Activated CD4-positive, CD25-positive, alpha-beta regulatory T cell (primary cell): ENCODE measurements around the gene MUL1.
"Not testable (repeated sequence)": the region's sequence is repeated elsewhere in the genome, so short reads cannot be mapped to it uniquely, and the experiment has no call there.

Experiments used
- DNase-seq, 4 experiments: peaks; one replicate each; lab custom pipeline; 2025; lab: John Stamatoyannopoulos, UW

Gene MUL1, protein sequence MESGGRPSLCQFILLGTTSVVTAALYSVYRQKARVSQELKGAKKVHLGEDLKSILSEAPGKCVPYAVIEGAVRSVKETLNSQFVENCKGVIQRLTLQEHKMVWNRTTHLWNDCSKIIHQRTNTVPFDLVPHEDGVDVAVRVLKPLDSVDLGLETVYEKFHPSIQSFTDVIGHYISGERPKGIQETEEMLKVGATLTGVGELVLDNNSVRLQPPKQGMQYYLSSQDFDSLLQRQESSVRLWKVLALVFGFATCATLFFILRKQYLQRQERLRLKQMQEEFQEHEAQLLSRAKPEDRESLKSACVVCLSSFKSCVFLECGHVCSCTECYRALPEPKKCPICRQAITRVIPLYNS

DNA sequence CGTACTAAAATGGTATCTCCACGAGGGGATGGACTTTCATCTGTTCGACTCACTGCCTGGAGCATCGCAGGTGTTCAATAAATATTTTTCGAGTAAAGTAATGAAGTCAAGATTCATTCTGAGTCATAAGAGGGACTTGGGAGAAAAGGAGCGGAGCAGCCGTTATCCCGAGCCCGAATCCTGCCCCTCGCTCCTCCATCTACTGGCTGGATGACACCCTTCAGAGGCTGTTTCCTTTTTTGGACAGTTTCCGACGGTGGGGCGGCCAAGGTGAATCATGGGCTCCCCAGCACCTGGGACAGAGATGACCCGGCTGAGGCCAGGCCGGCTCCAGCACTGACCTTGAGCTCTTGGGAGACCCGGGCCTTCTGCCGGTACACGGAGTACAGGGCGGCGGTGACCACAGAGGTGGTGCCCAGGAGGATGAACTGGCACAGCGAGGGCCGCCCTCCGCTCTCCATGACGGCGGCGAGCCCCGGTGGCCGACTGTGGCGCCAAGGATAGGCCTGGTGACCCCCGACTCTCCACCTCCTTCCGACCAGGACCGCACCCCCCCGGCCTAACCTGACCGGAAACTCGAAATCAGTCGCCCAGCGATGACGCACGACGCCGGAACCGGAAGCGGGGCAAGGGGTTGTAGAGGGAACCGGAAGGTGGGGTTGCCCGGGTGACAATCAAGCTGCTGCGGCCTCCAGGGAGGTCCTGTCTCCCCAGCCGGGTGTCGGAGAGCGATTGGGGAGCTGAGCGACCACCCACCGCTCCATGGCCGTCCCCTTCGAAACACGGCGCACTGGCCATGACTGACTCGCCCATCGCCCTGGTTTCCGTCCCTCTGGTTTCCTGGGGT lies at the start of gene MUL1:
TSS of gene MUL1 (minus strand) at position 588 of the 847 bp plus-strand sequence. CDS start at position 461, 127 bp downstream.
- peak; percentile 86 to 96 (median 91) for DNase-seq

DNA sequence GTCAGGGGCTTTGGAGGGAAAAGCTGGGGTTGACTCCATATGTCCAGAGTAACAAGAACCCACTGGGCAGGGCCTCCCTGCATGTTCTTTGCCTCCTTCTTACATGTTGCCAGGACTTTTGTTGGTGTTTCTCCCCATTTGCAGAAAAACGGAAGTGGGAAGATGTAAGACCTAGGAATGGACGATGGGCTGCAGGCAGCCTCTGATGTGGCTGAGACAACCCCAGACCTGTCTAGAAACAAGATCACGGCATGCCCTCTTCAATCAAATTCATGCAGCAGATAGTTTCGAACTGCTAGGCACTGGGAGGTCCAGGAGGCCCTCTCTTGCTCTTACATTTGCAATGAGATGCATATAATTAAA lies 47.8 kb upstream of the MUL1 start:
- no peak for DNase-seq

DNA sequence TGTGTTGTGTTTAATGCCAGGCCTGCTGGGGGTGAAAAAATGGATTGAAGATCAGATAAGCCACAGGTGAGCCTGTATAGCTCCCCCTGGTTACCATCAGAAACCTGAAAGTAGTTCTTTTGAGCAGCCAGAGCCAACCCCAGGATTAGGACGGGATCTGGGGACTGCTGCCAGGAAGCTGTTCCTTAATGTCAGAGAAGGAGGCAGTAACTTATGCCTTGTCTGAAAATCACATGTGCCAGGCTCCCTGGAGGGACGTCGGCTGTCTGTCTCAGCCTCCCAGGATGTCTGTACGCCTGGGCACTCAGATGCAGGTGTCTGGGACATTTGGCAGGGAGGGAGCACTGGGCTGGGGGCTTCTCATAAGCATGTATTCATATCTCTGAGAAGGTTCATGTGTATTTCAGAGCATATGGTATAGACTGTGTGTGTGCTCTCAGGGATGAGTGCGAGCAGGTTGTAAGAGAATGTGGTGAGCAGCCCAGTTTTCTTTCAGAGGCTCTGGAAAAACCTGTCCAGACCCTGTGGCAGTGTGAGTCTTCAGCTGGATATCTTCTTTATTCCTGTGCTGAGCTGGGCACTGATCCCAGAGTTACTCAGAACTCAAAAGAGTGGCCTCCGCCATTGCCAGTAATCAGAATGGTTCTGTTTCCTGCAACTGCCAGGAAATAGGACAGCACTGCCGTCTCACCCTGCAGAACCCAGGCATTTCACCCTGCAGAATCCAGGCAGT lies 47.2 kb upstream of the MUL1 start:
- DNase-seq = no peak

DNA sequence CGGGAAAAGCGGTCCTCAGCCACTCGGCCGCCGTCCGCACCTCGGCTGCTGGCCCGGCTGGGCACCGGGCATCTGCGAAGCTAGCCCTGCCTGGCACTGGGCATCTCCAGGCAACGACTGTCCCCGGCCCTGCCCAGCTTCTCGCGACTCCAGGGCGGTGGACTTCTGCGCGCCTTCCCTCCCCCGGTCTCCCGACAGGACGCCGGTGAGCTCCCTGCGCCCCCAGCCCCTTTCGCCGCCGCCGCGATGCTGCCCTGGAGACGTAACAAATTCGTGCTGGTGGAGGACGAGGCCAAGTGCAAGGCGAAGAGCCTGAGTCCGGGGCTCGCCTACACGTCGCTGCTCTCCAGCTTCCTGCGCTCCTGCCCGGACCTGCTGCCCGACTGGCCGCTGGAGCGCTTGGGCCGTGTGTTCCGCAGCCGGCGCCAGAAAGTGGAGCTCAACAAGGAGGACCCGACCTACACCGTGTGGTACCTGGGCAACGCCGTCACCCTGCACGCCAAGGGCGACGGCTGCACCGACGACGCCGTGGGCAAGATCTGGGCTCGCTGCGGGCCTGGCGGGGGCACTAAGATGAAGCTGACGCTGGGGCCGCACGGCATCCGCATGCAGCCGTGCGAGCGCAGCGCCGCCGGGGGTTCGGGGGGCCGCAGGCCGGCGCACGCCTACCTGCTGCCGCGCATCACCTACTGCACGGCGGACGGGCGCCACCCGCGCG lies 44.9 kb upstream of the MUL1 start:
- no peak for DNase-seq

DNA sequence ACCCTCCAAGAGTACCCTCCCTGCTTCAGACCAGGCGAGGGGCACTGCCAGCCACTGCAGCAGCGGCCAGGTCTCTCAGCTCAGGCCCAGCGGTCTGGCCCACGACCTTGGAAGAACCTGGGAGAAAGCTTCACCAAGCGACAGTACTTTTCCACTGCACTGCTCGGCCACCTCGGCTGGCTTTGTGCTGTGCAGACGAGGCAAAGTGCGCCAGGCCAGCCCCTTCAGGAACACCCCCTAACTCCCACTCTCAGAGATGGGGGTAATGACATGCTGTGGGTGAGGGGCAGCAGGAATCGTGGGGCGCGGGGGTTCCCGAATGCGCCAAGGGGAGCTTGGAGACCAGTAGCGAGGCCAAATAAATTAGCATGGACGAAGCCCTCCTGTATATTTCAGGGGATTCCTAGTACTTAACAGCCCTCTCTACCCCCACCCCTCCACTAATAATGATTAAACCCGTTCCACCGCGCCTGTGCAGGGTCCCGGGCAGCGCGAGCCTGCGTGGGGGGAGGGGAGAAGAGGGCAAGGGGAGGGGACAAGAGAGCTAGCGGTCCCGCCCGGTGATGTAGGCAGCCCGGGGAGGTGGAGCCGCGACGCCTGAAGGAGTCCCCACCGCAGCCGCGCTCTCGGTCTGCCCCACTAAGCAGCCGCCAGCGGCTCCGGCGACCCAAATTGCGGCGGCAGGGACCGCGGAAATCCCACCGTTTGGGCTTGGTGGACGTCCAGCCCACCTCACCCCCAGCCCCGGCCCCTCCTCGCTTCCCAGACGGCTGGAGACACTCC lies 44.2 kb upstream of the MUL1 start, which contains the start of gene FAM43B:
TSS of gene FAM43B (plus strand) at position 629 of the 783 bp plus-strand sequence. CDS start 401 bp downstream, outside the sequence.
- no peak for DNase-seq

DNA sequence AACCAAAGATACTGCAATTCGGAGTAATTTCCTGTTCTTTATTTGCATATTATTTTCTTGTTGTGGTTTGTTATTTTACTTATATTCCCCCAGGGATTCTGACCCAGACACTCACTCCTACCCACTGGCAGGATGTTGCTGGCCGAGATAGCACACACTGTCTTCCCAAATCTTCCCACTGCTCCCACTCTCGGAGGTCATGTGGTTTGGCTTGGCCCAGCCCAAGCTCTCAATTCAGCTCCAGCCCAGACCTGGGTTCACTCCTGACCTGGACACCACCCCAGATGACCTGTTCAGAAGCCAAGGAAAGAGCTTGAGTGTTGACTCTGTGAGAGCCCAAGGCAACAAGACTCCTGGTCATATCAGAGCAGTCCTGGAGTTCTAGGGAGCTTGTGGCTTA lies 43.2 kb upstream of the MUL1 start:
- no peak for DNase-seq

DNA sequence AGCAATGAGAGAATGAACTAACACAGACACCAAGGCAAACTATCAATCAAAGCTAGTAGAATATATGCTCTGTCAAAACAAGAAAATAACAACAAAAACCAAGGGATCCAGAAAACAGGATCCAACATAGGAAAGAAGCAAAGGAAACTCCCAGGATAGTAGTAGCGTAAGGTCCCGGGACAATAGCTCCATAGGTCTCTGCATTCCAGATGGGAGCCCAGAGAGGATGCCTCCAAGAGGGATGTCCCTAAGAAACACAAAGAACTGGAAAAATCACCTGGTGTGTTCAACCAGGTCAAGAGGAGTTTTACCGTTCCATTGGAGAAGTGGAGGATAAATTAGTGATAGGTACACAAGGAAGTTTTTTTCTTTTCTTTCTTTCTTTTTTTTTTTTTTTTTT lies 38.7 kb upstream of the MUL1 start:
- no peak for DNase-seq

DNA sequence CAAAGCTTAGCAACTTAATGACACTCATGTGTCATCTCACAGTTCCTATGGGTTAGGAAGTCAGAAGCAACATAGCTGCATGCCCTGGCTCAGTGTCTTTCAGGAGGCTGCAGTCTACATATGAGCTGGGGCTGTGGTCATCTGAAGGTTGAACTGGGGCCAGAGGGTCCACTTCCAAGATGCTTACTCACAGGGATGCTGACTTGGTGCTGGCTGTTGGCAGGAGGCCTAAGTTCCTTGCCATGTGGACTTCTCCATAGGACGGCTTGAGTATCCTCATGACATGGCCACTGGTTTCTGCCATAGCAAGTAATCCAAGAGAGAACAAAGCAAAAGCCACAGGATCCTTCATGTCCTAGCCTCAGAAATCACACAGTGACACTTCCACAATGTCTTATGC lies 32.3 kb upstream of the MUL1 start:
- no peak for DNase-seq

DNA sequence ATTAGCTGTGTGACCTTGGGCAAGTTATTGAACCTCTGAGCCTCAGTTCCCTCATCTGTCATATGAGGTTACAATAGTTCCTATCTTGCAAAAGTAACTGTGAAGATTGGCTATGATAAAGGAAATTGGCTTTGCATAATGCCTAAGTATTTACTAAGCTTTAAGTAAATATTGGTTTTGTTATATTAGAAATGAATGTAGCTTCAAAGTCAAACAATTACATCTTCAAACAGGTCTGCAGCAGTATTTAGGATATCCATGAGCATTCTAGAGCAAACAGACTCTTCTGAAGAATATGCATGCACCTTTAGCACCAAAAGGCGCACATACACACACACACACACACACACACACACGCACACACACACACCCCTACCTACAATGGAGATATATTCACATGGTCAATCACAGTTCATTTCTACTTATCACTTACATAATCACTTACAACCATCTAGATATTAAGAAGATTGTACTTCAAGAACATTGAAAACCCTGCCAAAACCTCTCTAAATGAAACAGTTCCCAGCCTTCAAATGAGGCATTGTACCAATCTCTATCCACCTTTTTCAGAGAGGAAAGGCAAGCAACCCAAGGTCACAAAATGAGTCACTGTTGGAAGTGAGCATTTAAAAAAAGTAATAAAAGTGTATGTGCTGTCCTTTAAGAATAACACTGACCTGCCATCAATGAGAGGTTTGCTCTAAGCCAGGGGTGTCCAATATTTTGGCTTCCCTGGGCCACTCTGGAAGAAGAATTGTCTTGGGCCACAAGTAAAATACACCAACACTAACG lies 31.0 kb upstream of the MUL1 start:
- DNase-seq = no peak

DNA sequence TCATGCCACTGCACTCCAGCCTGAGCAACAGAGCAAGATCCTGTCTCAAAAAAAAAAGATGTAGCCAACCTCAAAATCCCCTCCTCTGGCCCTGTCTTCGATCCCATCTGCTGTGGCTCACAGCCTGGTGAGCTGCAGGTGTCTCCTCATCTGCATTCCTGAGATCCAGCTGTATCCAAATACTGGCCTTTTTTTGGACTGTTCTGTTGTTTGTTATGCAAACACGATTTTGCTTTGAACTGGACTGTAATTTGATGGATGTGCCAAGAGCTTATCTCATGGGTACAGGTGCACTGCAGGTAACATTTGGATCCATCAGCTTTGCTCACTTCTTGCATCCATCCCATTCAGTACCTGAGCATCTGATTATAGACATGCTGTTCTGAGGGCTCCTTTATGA lies 30.3 kb upstream of the MUL1 start:
- DNase-seq = no peak

DNA sequence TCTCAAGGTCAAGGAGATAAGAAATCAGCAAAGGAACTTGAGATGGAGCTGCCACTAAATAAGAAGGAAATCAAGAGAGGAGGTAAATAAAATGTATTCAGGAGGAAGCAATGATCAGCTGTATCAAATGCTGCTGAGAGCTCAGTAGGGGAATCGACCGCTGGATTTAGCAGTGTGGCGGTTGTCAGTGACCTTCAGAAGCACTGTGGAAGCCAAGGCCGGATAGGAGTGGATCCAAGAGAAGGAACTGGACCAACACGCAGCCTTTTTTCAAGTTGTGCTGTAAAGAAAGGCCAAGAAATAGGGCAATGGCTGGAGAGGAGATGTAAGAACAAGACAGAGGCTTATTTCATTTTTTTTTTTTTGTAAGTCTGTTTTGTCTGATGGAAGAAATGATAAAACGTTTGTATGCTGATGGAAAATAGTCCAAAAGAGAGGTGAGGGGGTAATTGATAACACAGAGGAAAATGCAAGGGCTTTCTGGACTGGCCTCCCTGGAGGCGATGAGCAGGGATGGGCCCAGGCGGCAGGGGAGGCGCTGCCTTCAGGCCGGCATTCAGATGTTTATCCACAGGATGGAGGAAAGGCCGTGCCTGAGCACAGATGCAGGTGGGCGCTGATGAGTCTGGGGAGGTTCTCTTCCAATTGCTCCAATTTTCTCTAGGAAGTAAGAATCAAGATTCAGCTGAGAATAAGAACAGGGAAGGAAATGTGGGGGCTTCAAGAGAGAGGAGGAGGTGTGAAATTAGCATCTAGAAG lies 26.9 kb upstream of the MUL1 start:
- DNase-seq = no peak

DNA sequence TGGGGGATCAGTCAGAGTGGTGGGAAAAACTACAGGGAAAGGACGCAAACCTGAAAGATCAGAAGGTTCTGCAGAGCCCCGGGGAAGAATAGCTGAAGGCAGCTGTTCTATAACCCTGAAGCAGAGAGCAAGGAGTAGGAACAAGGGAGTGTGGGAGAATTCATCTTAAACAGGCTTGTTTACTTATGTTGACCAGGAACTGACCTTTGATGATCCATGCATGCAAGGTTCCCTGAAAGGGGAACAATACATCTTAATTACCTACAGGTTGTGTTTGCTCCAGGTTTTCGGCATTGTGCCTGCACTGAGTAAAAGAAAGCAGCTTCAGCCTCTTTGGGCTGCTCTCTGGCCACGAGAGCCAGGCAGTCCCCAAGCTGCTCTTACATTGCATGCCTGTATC lies 25.7 kb upstream of the MUL1 start:
- DNase-seq = no peak

DNA sequence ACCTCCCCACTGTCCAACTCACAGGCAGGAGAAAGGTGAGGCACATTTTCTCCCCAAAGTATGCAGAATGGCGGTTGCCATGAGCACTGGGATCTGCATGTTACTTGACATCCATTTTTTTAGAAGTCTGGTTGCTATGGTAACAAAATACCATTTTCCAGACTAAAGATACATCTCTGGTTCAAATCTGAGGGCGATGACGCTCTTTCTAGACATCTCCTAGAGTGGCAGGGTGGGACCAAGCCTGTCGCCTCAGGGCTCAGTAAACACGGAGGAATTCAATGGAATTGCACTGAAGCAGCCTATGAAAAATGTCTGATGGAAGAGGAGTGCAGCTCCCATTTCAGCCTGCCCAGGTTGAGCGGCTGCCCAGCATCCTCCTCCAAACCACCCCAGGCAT lies 22.9 kb upstream of the MUL1 start:
- DNase-seq = no peak

DNA sequence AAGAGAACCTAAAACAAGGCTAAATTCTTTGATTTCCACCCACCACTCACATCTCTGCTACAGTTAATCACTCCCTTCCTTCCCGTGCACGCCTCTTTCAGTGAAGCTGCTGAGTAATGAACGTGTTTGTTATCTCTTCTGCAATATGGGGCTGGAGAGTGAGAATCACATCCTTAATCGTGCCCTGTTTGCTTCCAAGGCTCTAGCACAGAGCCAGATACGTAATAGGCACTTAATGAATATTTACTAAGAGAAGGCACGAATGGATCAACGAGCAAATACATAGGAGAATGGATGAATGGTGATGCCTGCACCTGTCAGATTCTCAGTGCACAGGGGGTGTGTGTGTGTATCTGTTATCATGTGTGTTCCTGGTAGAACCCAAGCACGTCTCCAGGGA lies 22.4 kb upstream of the MUL1 start:
- no peak for DNase-seq

DNA sequence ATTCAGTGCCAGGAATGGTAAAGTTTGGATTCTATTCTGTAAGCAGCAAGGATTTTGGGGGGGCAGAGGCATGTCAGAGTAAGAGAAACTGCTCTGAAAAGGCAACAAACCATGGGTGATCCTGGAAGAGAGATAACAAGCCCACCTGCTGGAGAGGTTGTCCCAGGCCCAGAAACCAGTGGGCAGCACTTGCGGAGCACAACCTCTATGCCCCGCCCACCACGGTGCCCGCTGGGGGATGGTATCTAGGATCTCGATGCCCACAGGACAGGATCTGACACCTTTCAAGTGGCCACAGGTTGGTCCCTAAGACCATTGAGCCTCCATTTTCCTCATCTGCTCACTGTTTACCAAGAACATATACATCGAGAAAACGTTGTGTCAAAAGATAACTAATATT lies 20.3 kb upstream of the MUL1 start:
- no peak for DNase-seq

DNA sequence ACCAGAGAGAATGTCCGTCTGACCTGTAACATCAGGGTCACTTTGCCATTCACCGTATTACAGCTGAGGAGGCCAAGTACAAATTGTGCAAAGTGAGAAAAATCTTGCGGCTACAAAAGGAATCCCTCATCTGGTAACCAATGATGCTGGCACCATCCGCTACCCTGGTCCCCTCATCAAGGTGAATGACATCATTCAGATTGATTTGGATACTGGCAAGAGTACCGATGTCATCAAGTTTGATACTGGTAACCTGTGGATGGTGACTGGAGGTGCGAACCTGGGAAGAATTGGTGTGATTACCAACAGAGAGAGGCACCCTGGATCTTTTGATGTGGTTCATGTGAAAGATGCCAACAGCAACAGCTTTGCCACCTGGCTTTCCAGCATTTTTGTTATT lies 18.3 kb upstream of the MUL1 start:
- DNase-seq = no peak

DNA sequence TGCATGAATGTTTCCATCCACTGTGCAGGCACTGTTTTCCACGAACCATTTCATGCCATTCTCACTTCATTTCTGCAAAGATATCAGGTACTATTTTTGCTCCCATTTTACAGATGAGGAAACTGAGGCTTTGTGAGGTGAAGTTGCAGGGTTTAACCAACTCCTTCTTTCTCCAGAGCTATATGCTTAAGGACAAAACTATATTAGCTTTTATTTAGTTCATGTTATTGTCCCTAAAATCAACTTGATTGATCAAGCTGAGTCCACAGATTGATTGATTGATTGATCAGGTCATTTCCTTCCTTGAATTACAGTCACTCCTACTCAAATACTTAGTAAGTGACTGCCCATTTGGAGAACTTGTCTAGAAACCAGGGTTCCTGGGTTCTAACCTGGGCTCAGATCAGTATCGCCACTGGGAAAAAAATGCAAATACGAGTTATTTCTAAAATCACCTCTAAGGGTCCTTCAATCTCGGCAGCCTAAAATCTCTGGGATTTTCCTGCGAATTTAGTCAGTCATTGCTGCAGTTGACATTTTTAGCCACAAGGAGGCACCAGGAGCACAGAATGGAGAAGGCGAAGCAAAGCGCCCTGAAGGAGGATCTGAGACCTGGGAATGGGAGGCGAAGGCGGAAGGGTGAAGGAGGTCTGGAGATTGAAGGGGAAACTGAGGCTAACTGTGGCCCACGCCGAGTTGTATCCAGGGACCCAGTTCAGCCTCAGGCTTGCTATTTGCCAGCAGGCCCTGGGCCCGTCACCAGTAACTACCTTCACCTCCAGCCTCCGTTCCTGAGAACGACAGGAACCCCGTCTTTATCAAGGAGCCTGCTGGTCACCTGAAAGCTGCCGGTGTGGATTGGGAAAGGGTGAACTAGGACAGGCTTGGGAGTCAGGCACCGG lies 14.3 kb upstream of the MUL1 start:
- DNase-seq = peak in 3 of 4 experiments; percentile 12 to 35 (median 34)

DNA sequence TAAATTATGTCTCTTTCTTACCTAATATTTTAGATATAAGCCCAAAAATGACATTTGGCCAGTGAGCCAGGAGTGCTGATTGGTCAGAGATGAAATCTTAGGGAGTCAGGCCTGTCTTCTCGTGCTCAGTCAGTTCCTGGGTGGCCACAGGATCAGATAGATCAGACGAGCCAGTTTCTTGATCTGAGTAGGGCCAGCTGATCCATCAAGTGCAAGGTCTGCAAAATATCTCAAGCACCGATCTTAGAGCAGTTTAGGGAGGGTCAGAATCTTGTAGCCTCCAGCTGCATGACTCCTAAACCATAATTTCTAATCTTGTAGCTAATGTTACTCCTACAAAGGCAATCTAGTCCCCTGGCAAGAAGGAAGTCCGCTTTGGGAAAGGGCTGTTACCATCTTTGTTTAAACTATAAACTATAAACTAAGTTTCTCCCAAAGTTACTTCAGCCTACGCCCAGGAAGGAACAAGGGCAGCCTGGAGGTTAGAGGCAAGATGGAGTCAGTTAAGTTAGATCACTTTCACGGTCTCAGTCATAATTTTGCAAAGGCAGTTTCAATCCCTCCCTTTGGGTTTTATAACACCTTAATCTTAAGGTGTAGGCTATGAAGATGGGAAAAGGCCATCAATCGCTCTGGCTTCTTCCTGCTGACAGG lies 11.8 kb upstream of the MUL1 start:
- DNase-seq = not testable (repeated sequence)
